GM23248 (cell line): ENCODE results near the gene ZNF383.

ENCODE experiments used
- EZH2 ChIP-seq: fragments of 200-600 bp; sonication (generic); IDR thresholded peaks from 2 replicates; pipeline ENCODE4 v1.6.1; 2018; ENCODE audit warnings: antibody characterized with exemption, mild to moderate bottlenecking; ENCODE audit not compliant: insufficient read depth, poor library complexity, severe bottlenecking
- EZH2phosphoT487 ChIP-seq: fragments of 200-600 bp; sonication (generic); IDR thresholded peaks from 2 replicates; pipeline ENCODE4 v1.6.1; 2018; ENCODE audit warnings: antibody characterized with exemption, moderate library complexity, mild to moderate bottlenecking, low read depth; ENCODE audit not compliant: insufficient read depth

DNA sequence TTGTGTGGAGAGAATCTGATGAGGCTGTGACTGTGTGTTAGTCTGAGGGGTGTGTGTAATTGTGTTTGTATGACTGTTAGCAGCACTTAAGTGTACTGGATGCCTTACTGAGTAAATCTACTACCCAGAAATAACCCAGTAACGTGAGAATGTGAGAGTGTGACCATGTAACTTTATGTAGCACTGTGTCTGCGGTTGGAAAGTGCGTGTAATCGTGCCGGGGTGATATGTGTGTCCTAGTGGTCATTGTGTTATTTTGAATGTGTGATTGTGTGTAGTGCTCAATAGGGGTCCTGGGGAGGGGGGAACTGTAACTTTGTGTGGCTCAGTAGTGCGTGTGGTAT lies 550 bp downstream of the ZNF383 start:
- TF ChIP-seq EZH2 (no peak), EZH2phosphoT487 (no peak)
